Upper lobe of right lung (tissue), 1 donor: ENCODE results near the gene LAD1. TPM values are rescaled to one million over a fixed set of nuclear protein-coding genes. Genes with fewer than 3 reads are reported as not detected.

Experiments
- ATAC-seq: fragments of 200-7000 bp; cut with Tn5 transposase; one replicate; pipeline ENCODE4 v1.9.1; 2020; ENCODE audit warnings: mild to moderate bottlenecking, moderate library complexity
- DNase-seq: peaks from one replicate; pipeline ENCODE4 v3.0.0-alpha.2; 2020
- H3K27ac ChIP-seq: fragments of 200-600 bp; one replicate; pipeline ENCODE4 v1.8.0; 2022
- H3K27me3 ChIP-seq: fragments of 200-600 bp; one replicate; pipeline ENCODE4 v1.8.0; 2022; ENCODE audit warnings: mild to moderate bottlenecking
- H3K36me3 ChIP-seq: fragments of 200-600 bp; one replicate; pipeline ENCODE4 v1.8.0; 2022
- H3K4me1 ChIP-seq: fragments of 200-600 bp; one replicate; pipeline ENCODE4 v1.8.0; 2022
- H3K4me3 ChIP-seq: fragments of 200-600 bp; one replicate; pipeline ENCODE4 v1.8.0; 2022; ENCODE audit warnings: mild to moderate bottlenecking
- H3K9me3 ChIP-seq: fragments of 200-600 bp; one replicate; pipeline ENCODE4 v1.8.0; 2022
- CTCF ChIP-seq: fragments of 200-600 bp; IDR thresholded peaks from one replicate; pipeline ENCODE4 v1.8.0; 2022; ENCODE audit warnings: antibody characterized with exemption
- intact Hi-C: fragments of 100-400 bp; cut with DNase I; formaldehyde crosslinking; loops from one replicate; pipeline ENCODE4 v1.11.0; 2022
- total RNA-seq: library from RNA; stranded (reverse); fragmentation: NEBNext Ultra II Directional; extraction: Animal tissue kit (Norgen Biotek cat#: 25700); gene quantifications from one replicate; pipeline ENCODE4 v1.2.1, GENCODE V29; 2021
- donor health status: DM: no; HTN: yes; CAD: no; lungs with severe emphysema.

Gene LAD1
- total RNA-seq, 1 donor from 2014 or later: 42.6 TPM

GRCh38 chr1:201397675-201398074 is 1.4 kb downstream of the LAD1 start:
- Histone ChIP-seq H3K4me3 (peak overlapping the region; percentile 41), H3K27ac (no peak overlapping the region), H3K27me3 (peaks cover 23% of the 10 kb centered on the region)

GRCh38 chr1:201396861-201397464 is 2.2 kb downstream of the LAD1 start:
- DNase-seq (peak; percentile 84), ATAC-seq (peak; percentile 70)
- Histone ChIP-seq H3K9me3 (no peaks in the 10 kb centered on the region), H3K36me3 (no peaks in the 10 kb centered on the region), H3K27me3 (peaks cover 23% of the 10 kb centered on the region), H3K4me3 (no peak overlapping the region), H3K4me1 (peaks cover 6% of the 10 kb centered on the region), H3K27ac (no peak overlapping the region)
- intact Hi-C loops: no loop called here
- TF ChIP-seq CTCF: no peak

More at GRCh38 chr1:201397675-201398074, 1.4 kb downstream of the LAD1 start:
- intact Hi-C loops: no loop called here
- H3K36me3 ChIP-seq: no peaks in the 10 kb centered on the region
- ATAC-seq: no peak
- no peak for TF ChIP-seq CTCF
- peaks cover 6% of the 10 kb centered on the region for H3K4me1 ChIP-seq
- H3K9me3 ChIP-seq: no peaks in the 10 kb centered on the region
- DNase-seq: no peak

- H3K27me3 ChIP-seq: peaks cover 23% of the 10 kb centered on the region
- no peak for ATAC-seq
- intact Hi-C loops: no loop called here
- no peak overlapping the region for H3K27ac ChIP-seq
- no peaks in the 10 kb centered on the region for H3K9me3 ChIP-seq
- no peak for TF ChIP-seq CTCF
- no peak overlapping the region for H3K4me3 ChIP-seq
- H3K36me3 ChIP-seq: no peaks in the 10 kb centered on the region
- no peak for DNase-seq
- peaks cover 6% of the 10 kb centered on the region for H3K4me1 ChIP-seq
Observed at GRCh38 chr1:201395936-201396335, 3.2 kb downstream of the LAD1 start.

DNA sequence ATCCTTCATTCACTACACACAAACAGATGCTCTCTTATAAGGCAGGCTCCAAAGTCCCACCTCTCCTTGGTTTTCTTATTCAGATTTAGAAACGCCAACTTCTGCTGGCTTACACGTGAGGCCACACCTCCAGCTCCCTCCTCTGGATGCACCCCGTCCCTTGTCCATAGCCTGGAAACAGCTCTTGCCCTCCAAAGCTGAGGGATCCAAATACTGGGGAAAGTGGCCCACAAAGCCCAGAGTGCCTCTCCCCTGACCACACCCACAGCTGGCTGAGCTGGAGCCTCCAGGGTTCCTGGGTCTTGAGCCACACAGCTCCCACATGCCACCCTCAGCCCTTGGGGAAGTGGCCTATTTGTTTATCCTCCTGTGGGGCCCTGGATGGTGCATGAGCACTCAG is 4.5 kb downstream of the LAD1 start:
- Histone ChIP-seq H3K4me1 (peaks cover 4% of the 10 kb centered on the region), H3K36me3 (no peaks in the 10 kb centered on the region), H3K4me3 (no peak overlapping the region), H3K9me3 (no peaks in the 10 kb centered on the region), H3K27me3 (peaks cover 17% of the 10 kb centered on the region), H3K27ac (no peak overlapping the region)
- no peak for DNase-seq
- TF ChIP-seq CTCF: no peak
- intact Hi-C loops: no loop called here
- ATAC-seq: no peak

GRCh38 chr1:201393076-201393475 is 6.0 kb downstream of the LAD1 start:
- intact Hi-C loops: no loop called here
- ATAC-seq (no peak), DNase-seq (no peak)
- Histone ChIP-seq H3K4me3 (no peak overlapping the region), H3K9me3 (no peaks in the 10 kb centered on the region), H3K27me3 (peaks cover 3% of the 10 kb centered on the region), H3K27ac (no peak overlapping the region), H3K36me3 (no peaks in the 10 kb centered on the region), H3K4me1 (no peaks in the 10 kb centered on the region)
- TF ChIP-seq CTCF: no peak
